Cortex of kidney (tissue), 1 donor: ENCODE results near the gene DOCK9.

Experiments
- DNase-seq: peaks from one replicate; lab custom pipeline; 2025; lab: John Stamatoyannopoulos, UW

The DOCK9 gene

GRCh38 chr13:98976941-98977340 lies 923 bp downstream of the DOCK9 start:
- DNase-seq: no peak

GRCh38 chr13:98976338-98976737 lies 1.5 kb downstream of the DOCK9 start:
- no peak for DNase-seq

GRCh38 chr13:98975822-98976261 lies 2.0 kb downstream of the DOCK9 start:
- no peak for DNase-seq

GRCh38 chr13:98974053-98974452 lies 3.8 kb downstream of the DOCK9 start:
- no peak for DNase-seq

- no peak for DNase-seq
Measured at GRCh38 chr13:98972627-98973026, 5.2 kb downstream of the DOCK9 start.

- no peak for DNase-seq
Measured at GRCh38 chr13:98972059-98972458, 5.8 kb downstream of the DOCK9 start.

GRCh38 chr13:98970330-98970729 lies 7.5 kb downstream of the DOCK9 start:
- DNase-seq: no peak

- DNase-seq: no peak
Measured at GRCh38 chr13:98967491-98967890, 10.4 kb downstream of the DOCK9 start.

- DNase-seq: no peak
Measured at GRCh38 chr13:98966019-98966418, 11.8 kb downstream of the DOCK9 start.

- no peak for DNase-seq
Measured at GRCh38 chr13:98965325-98965724, 12.5 kb downstream of the DOCK9 start.

- no peak for DNase-seq
Measured at GRCh38 chr13:98963917-98964316, 13.9 kb downstream of the DOCK9 start.

- no peak for DNase-seq
Measured at GRCh38 chr13:98962901-98963590, 14.8 kb downstream of the DOCK9 start.

- no peak for DNase-seq
Measured at GRCh38 chr13:98961503-98962105, 16.3 kb downstream of the DOCK9 start.

GRCh38 chr13:98960606-98961502 lies 17.0 kb downstream of the DOCK9 start:
- DNase-seq: no peak

GRCh38 chr13:98959786-98960605 lies 17.9 kb downstream of the DOCK9 start:
- DNase-seq: no peak

- DNase-seq: no peak
Measured at GRCh38 chr13:98959291-98959690, 18.6 kb downstream of the DOCK9 start.

GRCh38 chr13:98958443-98958794 lies 19.4 kb downstream of the DOCK9 start:
- DNase-seq: no peak

- no peak for DNase-seq
Measured at GRCh38 chr13:98957731-98958442, 20.0 kb downstream of the DOCK9 start.

- no peak for DNase-seq
Measured at GRCh38 chr13:98955336-98955735, 22.5 kb downstream of the DOCK9 start.

GRCh38 chr13:98954313-98954712 lies 23.6 kb downstream of the DOCK9 start:
- no peak for DNase-seq

- DNase-seq: no peak
Measured at GRCh38 chr13:98951266-98951665, 26.6 kb downstream of the DOCK9 start.
